ENCODE data around the gene IL1A.
A peak's percentile ranks its signal among the peaks of the same experiment; 100 is the strongest.

Gene IL1A

GRCh38 chr2:112728029-112728362, 56.3 kb downstream of the IL1A start:
- no peak for DNase-seq (ENCODE audit: low read depth in 2 of 2, low spot score in 1 of 2)

- no peak for DNase-seq (ENCODE audit: low read depth in 2 of 2, low spot score in 1 of 2)
Measured at GRCh38 chr2:112727276-112728028, 56.8 kb downstream of the IL1A start.

GRCh38 chr2:112726487-112727190, 57.7 kb downstream of the IL1A start:
- DNase-seq (ENCODE audit: low read depth in 2 of 2, low spot score in 1 of 2) = peak; percentile 71 to 73

GRCh38 chr2:112725545-112726457, 58.5 kb downstream of the IL1A start:
- DNase-seq (ENCODE audit: low read depth in 2 of 2, low spot score in 1 of 2) = no peak

GRCh38 chr2:112724591-112725525, 59.4 kb downstream of the IL1A start:
- DNase-seq (ENCODE audit: low read depth in 2 of 2, low spot score in 1 of 2) = no peak

GRCh38 chr2:112723995-112724394, 60.3 kb downstream of the IL1A start:
- DNase-seq (ENCODE audit: low read depth in 2 of 2, low spot score in 1 of 2) = no peak

Measured in stimulated activated CD8-positive, alpha-beta memory T cell treated with anti-CD3 and anti-CD28 coated beads, Interleukin-4, amount 100 ng/mL, for 1 hour (primary cell).